Esophagus muscularis mucosa (tissue), 4 donors: ENCODE results near the gene NT5DC1.

Experiments
- CTCF ChIP-seq, 3 experiments: fragments of 200-600 bp in 2 of 3; fragments of 450-650 bp in 1 of 3; sonication (generic) in 2 of 3; IDR thresholded peaks; one replicate each; pipeline ENCODE4 v1.5.1; 2017 to 2019; ENCODE audit warnings: antibody characterized with exemption in 3 of 3, mild to moderate bottlenecking in 2 of 3, moderate library complexity in 1 of 3
- EP300 ChIP-seq: sonication (generic); formaldehyde crosslinking; IDR thresholded peaks from one replicate; pipeline ENCODE4 v1.6.1; 2017; ENCODE audit warnings: antibody characterized with exemption
- POLR2A ChIP-seq: fragments of 450-650 bp; IDR thresholded peaks from one replicate; pipeline ENCODE4 v1.6.1; 2017; ENCODE audit warnings: antibody characterized with exemption, moderate library complexity, mild to moderate bottlenecking, low read depth
- POLR2AphosphoS5 ChIP-seq, 2 donors: sonication (generic); formaldehyde crosslinking; IDR thresholded peaks; one replicate each; pipeline ENCODE4 v1.6.1; 2017; ENCODE audit warnings: antibody characterized with exemption in 2 of 2

- TF ChIP-seq CTCF (IDR thresholded peaks at IDR 0.05): no peak
- no peak for TF ChIP-seq POLR2A
- TF ChIP-seq EP300: no peak
- no peak for TF ChIP-seq POLR2AphosphoS5 (IDR thresholded peaks at IDR 0.05)
Observed at GRCh38 chr6:116251568-116252384, 151.1 kb downstream of the NT5DC1 start.
